Liver (tissue), 3 donors: Measurements from ENCODE around the gene LBX1.

Experiments
- GABPA ChIP-seq, 2 donors: IDR thresholded peaks in 1 of 2; conservative IDR thresholded peaks in 1 of 2; 2 replicates each; pipeline ENCODE4 v1.6.1; 2016; ENCODE audit warnings: antibody characterized with exemption in 2 of 2, mild to moderate bottlenecking in 1 of 2, moderate library complexity in 1 of 2
- RAD21 ChIP-seq, 2 donors: IDR thresholded peaks; 2 replicates each; pipeline ENCODE4 v1.6.1; 2016; ENCODE audit warnings: antibody characterized with exemption in 2 of 2, mild to moderate bottlenecking in 2 of 2
- TAF1 ChIP-seq: conservative IDR thresholded peaks from 2 replicates; pipeline ENCODE4 v1.6.1; 2016; ENCODE audit warnings: antibody characterized with exemption, mild to moderate bottlenecking
- YY1 ChIP-seq: IDR thresholded peaks from 2 replicates; pipeline ENCODE4 v1.6.1; 2016; ENCODE audit warnings: antibody characterized with exemption, mild to moderate bottlenecking
- TF ChIP-seq, protein P1 (sequence below): fragments of 150-350 bp; IDR thresholded peaks from 2 replicates; pipeline ENCODE4 v1.5.1; 2017; ENCODE audit warnings: improper control_type of control experiment, low read depth, low read length; ENCODE audit not compliant: missing input control
- TF ChIP-seq, protein P2 (sequence below): IDR thresholded peaks from 2 replicates; pipeline ENCODE4 v1.6.1; 2016; ENCODE audit warnings: antibody characterized with exemption
- TF ChIP-seq, protein P3 (sequence below): IDR thresholded peaks from 2 replicates; pipeline ENCODE4 v1.6.1; 2016; ENCODE audit warnings: antibody characterized with exemption
- donor health status: healthy.
- donor health status: healthy.

DNA sequence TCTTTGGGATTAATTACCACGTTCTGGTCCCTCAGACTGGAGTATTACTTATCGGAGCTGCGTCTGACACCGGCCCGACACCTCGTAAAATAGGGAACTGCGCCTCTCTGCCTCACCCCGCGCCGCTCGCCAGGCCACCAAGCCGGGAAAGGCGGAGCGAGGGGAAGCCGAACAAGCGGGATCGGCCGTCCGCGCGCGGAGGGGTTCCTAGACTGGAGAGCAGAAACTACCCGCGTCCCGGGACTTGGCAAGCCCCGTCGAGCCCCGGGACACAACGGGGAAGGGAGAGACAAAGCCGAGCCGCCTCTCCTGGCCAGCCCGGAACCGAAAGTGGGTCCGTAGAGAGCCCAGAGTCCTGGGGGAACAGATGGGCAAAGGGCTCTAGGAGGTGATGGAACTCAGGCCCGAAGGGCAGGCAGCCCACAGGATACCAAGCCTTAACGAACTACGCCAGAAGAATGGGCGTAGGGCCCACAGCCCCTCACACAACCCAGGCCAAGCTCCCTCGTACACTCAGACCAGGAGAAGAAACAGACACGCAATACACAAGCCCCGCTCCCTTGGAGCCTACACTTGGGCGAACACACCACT is 6.5 kb downstream of the LBX1 start:
- TF ChIP-seq GABPA (IDR thresholded peaks at IDR 0.05 in 1 of 2, conservative IDR thresholded peaks at IDR 0.05 in 1 of 2), result no peak
- TF ChIP-seq TAF1, result no peak
- no peak for TF ChIP-seq RAD21 (IDR thresholded peaks at IDR 0.05)
- TF ChIP-seq, protein P1, sequence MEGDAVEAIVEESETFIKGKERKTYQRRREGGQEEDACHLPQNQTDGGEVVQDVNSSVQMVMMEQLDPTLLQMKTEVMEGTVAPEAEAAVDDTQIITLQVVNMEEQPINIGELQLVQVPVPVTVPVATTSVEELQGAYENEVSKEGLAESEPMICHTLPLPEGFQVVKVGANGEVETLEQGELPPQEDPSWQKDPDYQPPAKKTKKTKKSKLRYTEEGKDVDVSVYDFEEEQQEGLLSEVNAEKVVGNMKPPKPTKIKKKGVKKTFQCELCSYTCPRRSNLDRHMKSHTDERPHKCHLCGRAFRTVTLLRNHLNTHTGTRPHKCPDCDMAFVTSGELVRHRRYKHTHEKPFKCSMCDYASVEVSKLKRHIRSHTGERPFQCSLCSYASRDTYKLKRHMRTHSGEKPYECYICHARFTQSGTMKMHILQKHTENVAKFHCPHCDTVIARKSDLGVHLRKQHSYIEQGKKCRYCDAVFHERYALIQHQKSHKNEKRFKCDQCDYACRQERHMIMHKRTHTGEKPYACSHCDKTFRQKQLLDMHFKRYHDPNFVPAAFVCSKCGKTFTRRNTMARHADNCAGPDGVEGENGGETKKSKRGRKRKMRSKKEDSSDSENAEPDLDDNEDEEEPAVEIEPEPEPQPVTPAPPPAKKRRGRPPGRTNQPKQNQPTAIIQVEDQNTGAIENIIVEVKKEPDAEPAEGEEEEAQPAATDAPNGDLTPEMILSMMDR, result no peak
- TF ChIP-seq, protein P2, sequence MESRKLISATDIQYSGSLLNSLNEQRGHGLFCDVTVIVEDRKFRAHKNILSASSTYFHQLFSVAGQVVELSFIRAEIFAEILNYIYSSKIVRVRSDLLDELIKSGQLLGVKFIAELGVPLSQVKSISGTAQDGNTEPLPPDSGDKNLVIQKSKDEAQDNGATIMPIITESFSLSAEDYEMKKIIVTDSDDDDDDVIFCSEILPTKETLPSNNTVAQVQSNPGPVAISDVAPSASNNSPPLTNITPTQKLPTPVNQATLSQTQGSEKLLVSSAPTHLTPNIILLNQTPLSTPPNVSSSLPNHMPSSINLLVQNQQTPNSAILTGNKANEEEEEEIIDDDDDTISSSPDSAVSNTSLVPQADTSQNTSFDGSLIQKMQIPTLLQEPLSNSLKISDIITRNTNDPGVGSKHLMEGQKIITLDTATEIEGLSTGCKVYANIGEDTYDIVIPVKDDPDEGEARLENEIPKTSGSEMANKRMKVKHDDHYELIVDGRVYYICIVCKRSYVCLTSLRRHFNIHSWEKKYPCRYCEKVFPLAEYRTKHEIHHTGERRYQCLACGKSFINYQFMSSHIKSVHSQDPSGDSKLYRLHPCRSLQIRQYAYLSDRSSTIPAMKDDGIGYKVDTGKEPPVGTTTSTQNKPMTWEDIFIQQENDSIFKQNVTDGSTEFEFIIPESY, result no peak
- no peak for TF ChIP-seq YY1
- TF ChIP-seq, protein P3, sequence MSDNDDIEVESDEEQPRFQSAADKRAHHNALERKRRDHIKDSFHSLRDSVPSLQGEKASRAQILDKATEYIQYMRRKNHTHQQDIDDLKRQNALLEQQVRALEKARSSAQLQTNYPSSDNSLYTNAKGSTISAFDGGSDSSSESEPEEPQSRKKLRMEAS, result no peak
